Pancreas (tissue), 10 donors: ENCODE results near the gene UBC. TPM values are rescaled to one million over a fixed set of nuclear protein-coding genes. Genes with fewer than 3 reads are reported as not detected.
"Not testable (repeated sequence)": the region's sequence is repeated elsewhere in the genome, so short reads cannot be mapped to it uniquely, and the experiment has no call there.

Experiments
- ATAC-seq, 4 donors: fragments of 200-7000 bp; cut with Tn5 transposase; one replicate each; pipeline versions ENCODE4 v1.8.0 to v1.9.1; 2020; ENCODE audit warnings: mild to moderate bottlenecking in 4 of 4, moderate library complexity in 4 of 4
- DNase-seq, 6 donors: peaks; one replicate each; pipeline ENCODE4 v3.0.0-alpha.2; 2020
- FAIRE-seq: peaks from 2 replicates; lab custom pipeline; 2012; peaks lifted over from hg19 to GRCh38; lab: Jason Lieb, UNC
- H3K27ac ChIP-seq, 4 donors: fragments of 200-600 bp; sonication (generic); 1 replicate in 3 of 4; 2 replicates in 1 of 4; pipeline versions ENCODE4 v1.5.0 to v1.8.0; 2020
- H3K27me3 ChIP-seq, 4 donors: fragments of 200-600 bp; one replicate each; pipeline ENCODE4 v1.8.0; 2021
- H3K36me3 ChIP-seq, 3 donors: fragments of 200-600 bp; sonication (generic) in 1 of 3; one replicate each; pipeline versions ENCODE4 v1.5.0 to v1.8.0; 2020 to 2021
- H3K4me1 ChIP-seq, 3 donors: fragments of 200-600 bp; one replicate each; pipeline ENCODE4 v1.8.0; 2021
- H3K4me3 ChIP-seq, 4 donors: fragments of 200-600 bp; sonication (generic) in 2 of 4; one replicate each; pipeline versions ENCODE4 v1.5.0 to v1.8.0; 2020 to 2021
- H3K9me3 ChIP-seq, 4 donors: fragments of 200-600 bp; one replicate each; pipeline ENCODE4 v1.8.0; 2021
- WGBS, 2 donors: extraction: QIAGEN DNeasy Blood & Tissue Kit; methylation state at CpG; one replicate each; pipeline ENCODE4 v1.1.7; 2013; 5-methylcytosine and 5-hydroxymethylcytosine counted together
- intact Hi-C, 3 donors: fragments of 100-400 bp; cut with DNase I; formaldehyde crosslinking; loops; one replicate each; pipeline versions ENCODE4 v1.11.1 to v1.14.2; 2022
- polyA plus RNA-seq, 2 donors: library from polyadenylated mRNA; stranded (reverse); fragments of 200-250 nt; gene quantifications; one replicate each; pipeline ENCODE4 v1.2.3, GENCODE V29; 2013
- total RNA-seq, 6 donors: library from RNA; stranded (reverse); fragmentation: NEBNext Ultra II Directional in 4 of 6; extraction: Animal tissue kit (Norgen Biotek cat#: 25700) in 4 of 6; gene quantifications; one replicate each; pipeline versions ENCODE4 v1.2.1 to v1.2.4, GENCODE V29; 2021 to 2023
- TF ChIP-seq, protein P1 (sequence below), 4 donors: fragments of 200-600 bp; sonication (generic) in 3 of 4; IDR thresholded peaks; one replicate each; pipeline versions ENCODE4 v1.5.0 to v1.8.0; 2021; ENCODE audit warnings: antibody characterized with exemption in 4 of 4
- donor health status: healthy with polysubstance abuse.
- donor health status: DM: no; HTN: no; CAD: no; lungs with moderate emphysema.
- donor health status: DM: no; HTN: no; CAD: no.
- donor health status: control.
- donor health status: control.
- donor health status: Bipolar disorder and iron deficiency.
- donor health status: DM: yes; HTN: yes; CAD: no.
- donor health status: DM: no; HTN: no; CAD: no.
- donor health status: DM: no; HTN: no; CAD: no.
- donor health status: DM: yes; HTN: yes; CAD: no.

Gene UBC
- total and polyA plus RNA-seq, 8 donors = 353 to 605 (median 433) TPM

DNA sequence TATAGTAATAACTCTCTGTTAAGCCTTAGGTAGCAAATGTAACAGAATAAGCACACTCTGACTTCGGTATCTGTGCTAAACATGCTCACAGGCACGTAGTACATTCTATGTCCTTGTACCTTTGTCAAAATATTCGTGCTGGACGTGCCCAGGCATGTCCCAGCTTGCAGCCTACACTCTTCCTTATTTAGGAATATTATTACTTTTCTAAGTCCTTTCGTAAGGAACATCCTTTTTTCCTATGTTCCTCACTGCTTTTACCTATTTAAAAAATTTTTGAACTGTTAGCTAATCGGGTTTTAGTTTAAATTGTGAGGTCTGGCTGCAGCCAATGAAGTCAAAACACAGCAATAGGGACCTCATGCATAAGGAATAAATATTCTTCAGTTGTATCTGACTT, 24.1 kb upstream of the UBC start:
- Histone ChIP-seq H3K9me3 (no peaks in the 10 kb centered on the region), H3K36me3 (no peaks in the 10 kb centered on the region), H3K27ac (peak overlapping the region; percentile 66 to 94 (median 86)), H3K4me3 (peak overlapping the region in 3 of 4 donors; percentile 16 to 46 (median 36)), H3K27me3 (no peaks in the 10 kb centered on the region), H3K4me1 (peaks cover 6 to 19% (median 14%) of the 10 kb centered on the region in 3 donors)
- ATAC-seq (peak in 3 of 4 donors; percentile 21 to 26 (median 24)), DNase-seq (no peak), FAIRE-seq (no peak)
- intact Hi-C loops = no loop called here
- TF ChIP-seq, protein P1, sequence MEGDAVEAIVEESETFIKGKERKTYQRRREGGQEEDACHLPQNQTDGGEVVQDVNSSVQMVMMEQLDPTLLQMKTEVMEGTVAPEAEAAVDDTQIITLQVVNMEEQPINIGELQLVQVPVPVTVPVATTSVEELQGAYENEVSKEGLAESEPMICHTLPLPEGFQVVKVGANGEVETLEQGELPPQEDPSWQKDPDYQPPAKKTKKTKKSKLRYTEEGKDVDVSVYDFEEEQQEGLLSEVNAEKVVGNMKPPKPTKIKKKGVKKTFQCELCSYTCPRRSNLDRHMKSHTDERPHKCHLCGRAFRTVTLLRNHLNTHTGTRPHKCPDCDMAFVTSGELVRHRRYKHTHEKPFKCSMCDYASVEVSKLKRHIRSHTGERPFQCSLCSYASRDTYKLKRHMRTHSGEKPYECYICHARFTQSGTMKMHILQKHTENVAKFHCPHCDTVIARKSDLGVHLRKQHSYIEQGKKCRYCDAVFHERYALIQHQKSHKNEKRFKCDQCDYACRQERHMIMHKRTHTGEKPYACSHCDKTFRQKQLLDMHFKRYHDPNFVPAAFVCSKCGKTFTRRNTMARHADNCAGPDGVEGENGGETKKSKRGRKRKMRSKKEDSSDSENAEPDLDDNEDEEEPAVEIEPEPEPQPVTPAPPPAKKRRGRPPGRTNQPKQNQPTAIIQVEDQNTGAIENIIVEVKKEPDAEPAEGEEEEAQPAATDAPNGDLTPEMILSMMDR (IDR thresholded peaks at IDR 0.05) = no peak
- 3 to 4% methylated on average over 6 of the region's 6 CpGs for WGBS, 2 donors

- DNase-seq = no peak
- H3K4me3 ChIP-seq = peak overlapping the region in 2 of 4 donors; percentile 36 to 46
- no peak for FAIRE-seq
- H3K36me3 ChIP-seq = no peaks in the 10 kb centered on the region
- ATAC-seq = no peak
- H3K9me3 ChIP-seq = no peaks in the 10 kb centered on the region
- TF ChIP-seq, protein P1 (IDR thresholded peaks at IDR 0.05) = no peak
- peak overlapping the region; percentile 66 to 94 (median 86) for H3K27ac ChIP-seq
- H3K4me1 ChIP-seq = peaks cover 6 to 19% (median 14%) of the 10 kb centered on the region in 3 donors
- no peaks in the 10 kb centered on the region for H3K27me3 ChIP-seq
- 59 to 71% methylated on average over 5 of the region's 5 CpGs for WGBS, 2 donors
- intact Hi-C loops = no loop called here
Observed at GRCh38 chr12:124938108-124938507, 23.7 kb upstream of the UBC start.

DNA sequence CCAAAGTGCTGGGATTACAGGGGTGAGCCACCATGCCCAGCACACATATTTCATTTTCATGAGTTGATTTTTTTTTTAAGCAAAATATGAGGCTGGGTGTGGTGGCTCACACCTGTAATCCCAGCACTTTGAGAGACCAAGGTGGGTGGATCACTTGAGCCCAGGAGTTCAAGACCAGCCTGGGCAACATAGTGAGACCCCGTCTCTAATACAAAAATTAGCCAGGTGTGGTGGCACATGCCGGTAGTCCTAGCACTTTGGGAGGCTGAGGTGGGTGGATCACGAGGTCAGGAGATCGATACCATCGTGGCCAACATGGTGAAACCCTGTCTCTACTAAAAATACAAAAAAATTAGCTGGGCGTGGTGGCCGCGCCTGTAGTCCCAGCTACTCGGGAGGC, 17.1 kb upstream of the UBC start:
- DNase-seq = peak in 1 of 6 donors; percentile 18
- intact Hi-C loops, H3K27me3 ChIP-seq, H3K4me3 ChIP-seq, ATAC-seq, FAIRE-seq, H3K27ac ChIP-seq, H3K4me1 ChIP-seq, H3K9me3 ChIP-seq, H3K36me3 ChIP-seq: not testable (repeated sequence)
- WGBS, 2 donors = 89 to 91% methylated on average over 9 of the region's 9 CpGs

DNA sequence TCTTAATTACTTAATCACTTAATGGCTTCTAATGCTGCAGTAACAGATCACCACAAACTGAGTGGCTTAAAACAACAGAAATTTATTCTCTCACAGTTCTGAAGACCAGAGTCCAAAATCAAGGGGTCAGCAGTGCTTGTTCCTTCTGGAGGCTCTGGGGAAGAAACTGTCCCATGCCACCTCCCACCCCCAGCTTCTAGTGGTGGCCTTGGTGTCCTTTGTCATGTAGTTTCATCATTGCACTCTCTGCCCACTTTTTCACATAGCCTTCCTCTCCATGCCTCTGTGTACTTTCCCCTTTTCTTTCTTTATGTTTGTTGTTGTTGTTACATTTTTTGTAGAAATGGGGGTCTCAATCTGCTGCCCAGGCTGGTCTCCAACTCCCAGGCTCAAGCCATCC, 16.1 kb upstream of the UBC start:
- H3K4me1 ChIP-seq = peaks cover 0 to 5% (median 5%) of the 10 kb centered on the region in 3 donors
- TF ChIP-seq, protein P1 (IDR thresholded peaks at IDR 0.05) = no peak
- no peak overlapping the region for H3K4me3 ChIP-seq
- DNase-seq (no peak), FAIRE-seq (no peak), ATAC-seq (no peak)
- no peaks in the 10 kb centered on the region for H3K27me3 ChIP-seq
- no peak overlapping the region for H3K27ac ChIP-seq
- no peaks in the 10 kb centered on the region for H3K36me3 ChIP-seq
- H3K9me3 ChIP-seq = no peaks in the 10 kb centered on the region
- intact Hi-C loops = no loop called here

DNA sequence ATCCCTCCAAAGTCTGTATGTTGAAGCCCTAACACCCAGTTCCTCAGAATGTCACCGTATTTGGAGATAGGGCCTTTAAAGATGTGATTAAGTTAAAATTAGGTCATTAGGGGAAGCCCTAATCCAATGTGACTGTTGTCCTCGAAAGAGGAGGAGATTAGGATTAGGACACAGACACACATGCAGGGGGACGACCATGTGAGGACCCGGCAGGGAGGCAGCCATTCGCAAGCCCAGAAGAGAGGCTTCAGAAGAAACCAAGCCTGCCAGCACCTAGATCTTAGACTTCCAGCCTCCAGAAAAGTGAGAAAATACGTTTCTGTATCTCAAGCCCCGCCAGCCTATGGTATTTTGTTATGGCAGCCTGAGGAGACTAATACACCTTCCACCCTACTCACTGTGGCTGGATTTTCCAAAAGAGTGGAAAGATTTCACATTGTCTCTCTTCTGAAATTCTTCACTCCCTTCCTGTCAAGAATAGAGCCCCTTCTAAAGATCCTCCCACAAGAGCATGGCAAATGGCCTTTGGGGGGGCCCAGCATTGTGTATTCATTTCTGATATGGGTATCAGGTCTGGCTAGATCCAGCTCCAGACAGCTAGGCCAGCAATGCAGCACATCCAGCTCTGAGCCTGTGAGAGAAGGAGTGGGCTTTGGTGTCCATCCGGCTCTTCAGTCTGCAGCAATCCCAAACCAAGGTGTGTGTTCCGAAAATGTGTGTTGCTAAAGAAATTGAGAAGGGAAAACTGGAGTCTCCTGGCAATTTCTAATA, 15.4 kb upstream of the UBC start:
- DNase-seq (no peak), FAIRE-seq (no peak), ATAC-seq (no peak)
- TF ChIP-seq, protein P1 (IDR thresholded peaks at IDR 0.05) = no peak
- WGBS, 2 donors = 82 to 85% methylated on average over 9 of the region's 9 CpGs
- Histone ChIP-seq H3K27ac (no peak overlapping the region), H3K27me3 (no peaks in the 10 kb centered on the region), H3K4me3 (no peak overlapping the region), H3K36me3 (no peaks in the 10 kb centered on the region), H3K9me3 (no peaks in the 10 kb centered on the region), H3K4me1 (peaks cover 0 to 5% (median 5%) of the 10 kb centered on the region in 3 donors)
- intact Hi-C loops = no loop called here
